ENCODE measurements around the gene SEMA6C.
"Not testable (repeated sequence)": the region's sequence is repeated elsewhere in the genome, so short reads cannot be mapped to it uniquely, and the experiment has no call there.

Gene SEMA6C, protein sequence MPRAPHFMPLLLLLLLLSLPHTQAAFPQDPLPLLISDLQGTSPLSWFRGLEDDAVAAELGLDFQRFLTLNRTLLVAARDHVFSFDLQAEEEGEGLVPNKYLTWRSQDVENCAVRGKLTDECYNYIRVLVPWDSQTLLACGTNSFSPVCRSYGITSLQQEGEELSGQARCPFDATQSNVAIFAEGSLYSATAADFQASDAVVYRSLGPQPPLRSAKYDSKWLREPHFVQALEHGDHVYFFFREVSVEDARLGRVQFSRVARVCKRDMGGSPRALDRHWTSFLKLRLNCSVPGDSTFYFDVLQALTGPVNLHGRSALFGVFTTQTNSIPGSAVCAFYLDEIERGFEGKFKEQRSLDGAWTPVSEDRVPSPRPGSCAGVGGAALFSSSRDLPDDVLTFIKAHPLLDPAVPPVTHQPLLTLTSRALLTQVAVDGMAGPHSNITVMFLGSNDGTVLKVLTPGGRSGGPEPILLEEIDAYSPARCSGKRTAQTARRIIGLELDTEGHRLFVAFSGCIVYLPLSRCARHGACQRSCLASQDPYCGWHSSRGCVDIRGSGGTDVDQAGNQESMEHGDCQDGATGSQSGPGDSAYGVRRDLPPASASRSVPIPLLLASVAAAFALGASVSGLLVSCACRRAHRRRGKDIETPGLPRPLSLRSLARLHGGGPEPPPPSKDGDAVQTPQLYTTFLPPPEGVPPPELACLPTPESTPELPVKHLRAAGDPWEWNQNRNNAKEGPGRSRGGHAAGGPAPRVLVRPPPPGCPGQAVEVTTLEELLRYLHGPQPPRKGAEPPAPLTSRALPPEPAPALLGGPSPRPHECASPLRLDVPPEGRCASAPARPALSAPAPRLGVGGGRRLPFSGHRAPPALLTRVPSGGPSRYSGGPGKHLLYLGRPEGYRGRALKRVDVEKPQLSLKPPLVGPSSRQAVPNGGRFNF

DNA sequence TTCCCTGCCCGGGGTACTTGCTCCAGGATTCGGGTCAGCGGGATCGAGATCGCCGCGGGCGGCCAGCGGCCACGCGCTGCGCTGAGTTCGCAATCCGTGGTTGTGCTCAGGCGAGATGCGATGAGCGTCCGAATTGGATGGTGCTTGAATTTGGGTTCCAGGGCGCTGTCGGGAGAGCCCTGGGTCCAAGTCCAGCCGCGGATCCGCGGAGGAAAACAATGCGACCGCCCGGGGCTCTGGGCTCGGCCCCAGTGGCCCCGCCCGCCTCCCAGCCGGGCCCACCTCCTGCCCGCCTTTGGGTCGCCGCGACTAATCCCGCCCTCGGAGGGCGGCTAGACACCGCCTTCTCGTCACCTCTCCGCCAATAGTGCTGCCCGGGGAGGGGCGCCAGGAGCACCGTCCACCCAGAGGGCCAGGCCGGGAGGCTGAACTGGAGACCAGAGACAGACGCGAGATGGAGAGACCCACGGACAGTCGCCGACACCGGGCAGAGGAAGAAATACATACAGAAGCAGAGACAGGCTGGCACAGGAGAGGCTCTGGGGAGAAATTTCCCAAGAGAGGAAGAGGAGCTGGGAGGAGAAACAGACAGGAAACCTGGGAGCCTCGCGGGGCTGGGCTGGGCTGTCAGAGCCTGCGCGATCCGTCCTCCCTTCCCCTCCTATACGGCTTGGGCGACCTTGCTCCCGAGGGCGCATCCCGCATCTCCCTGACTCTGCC is at the start of gene SEMA6C:
Gene SEMA6C, minus strand, starts transcription at position 220 of the 720 bp plus-strand sequence. CDS start 4,010 bp downstream, outside the sequence.
- no peak for FAIRE-seq
- peak; percentile 74 for TF ChIP-seq POLR2A (IDR thresholded peaks at IDR 0.05; ENCODE audit: low read depth, low read length)
- peak; percentile 100 for DNase-seq (ENCODE audit: insufficient read length, low spot score)

DNA sequence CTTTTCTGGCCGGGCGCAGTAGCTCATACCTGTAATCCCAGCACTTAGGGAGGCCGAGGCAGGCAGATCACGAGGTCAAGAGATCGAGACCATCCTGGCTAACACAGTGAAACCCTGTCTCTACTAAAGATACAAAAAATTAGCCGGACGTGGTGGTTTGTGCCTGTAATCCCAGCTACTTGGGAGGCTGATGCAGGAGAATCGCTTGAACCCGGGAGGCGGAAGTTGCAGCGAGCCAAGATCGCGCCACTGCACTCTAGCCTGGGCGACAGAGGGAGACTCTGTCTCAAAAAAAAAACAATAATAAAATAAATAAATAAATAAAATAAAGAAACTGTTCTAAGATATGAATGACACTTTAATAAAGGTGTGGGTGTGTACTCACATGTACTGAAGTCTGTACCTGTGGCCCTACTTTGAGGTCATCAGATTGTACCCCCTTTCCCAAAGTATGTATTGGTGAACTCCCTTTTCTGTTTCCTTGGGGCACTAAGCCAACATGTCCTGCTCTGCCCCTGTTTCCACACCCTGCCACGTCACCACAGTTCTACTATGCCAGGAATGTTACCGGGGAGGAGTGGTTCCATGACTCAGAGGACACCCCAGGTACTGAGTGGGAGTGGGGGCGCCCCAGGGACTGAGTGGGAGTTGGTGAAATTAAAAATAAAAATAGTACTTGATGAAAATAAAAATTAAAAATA is 48.6 kb upstream of the SEMA6C start:
- peak; percentile 86 for DNase-seq (ENCODE audit: insufficient read length, low spot score)
- peak; percentile 46; the same call in 1 of the 2 replicates for TF ChIP-seq POLR2A (IDR thresholded peaks at IDR 0.05; ENCODE audit: low read depth, low read length)
- not testable (repeated sequence) for FAIRE-seq

DNA sequence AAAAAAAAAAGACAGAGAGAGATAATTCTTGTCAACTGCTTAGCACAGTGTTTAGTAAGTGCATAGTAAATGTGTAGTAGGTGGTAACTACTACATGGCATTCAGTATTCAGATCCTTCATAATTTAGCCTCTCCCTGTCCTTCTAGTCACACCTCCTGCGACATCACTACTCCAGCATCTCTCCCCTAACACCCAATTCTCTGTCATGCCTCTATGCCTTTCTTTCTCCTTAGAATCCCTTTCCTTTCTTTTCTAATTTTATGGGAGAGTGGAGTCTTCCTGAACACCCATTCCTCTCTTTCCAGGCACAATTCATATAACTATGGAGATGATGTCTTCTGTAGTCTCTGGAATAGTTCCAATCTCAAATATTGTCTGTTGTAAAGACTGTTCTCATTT is 47.4 kb upstream of the SEMA6C start:
- no peak for FAIRE-seq
- TF ChIP-seq POLR2A (IDR thresholded peaks at IDR 0.05; ENCODE audit: low read depth, low read length): no peak

DNA sequence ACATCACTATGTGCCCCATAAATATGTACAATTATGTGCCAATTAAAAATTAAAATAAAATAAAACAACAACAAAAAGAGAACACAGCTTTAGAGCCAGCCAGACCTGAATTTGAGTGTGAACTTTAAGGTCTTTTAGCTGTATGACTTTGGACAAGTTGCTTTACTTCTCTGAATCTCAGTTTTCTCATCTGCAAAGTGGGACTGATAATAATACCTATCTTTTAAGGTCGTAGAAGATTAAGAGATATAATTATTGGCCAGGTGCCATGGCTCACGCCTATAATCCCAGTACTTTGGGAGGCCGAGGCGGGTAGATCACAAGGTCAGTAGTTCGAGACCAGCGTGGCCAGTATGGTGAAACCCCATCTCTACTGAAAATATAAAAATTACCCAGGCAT is 46.9 kb upstream of the SEMA6C start:
- DNase-seq (ENCODE audit: insufficient read length, low spot score) (no peak), FAIRE-seq (no peak)
- no peak for TF ChIP-seq POLR2A (IDR thresholded peaks at IDR 0.05; ENCODE audit: low read depth, low read length)

More for the DNA sequence above, 47.4 kb upstream of the SEMA6C start:
- no peak for DNase-seq (ENCODE audit: insufficient read length, low spot score)

DNA sequence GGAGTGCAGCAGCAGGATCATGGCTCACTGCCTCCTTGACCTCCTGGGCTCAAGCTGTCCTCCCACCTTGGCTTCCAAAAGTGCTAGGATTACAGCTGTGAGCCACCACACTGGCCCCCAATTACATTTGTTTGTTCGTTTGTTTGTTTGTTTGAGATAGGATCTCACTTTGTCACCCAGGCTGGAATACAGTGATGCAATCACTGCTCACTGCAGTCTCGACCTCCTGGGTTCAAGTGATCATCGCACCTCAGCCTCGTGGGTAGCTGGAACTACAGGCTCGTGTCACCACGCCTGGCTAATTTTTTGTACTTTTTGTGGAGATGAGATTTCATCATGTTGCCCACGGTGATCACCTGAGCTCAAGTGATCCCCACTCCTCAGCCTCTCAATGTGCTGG is 45.6 kb upstream of the SEMA6C start:
- no peak for TF ChIP-seq POLR2A (IDR thresholded peaks at IDR 0.05; ENCODE audit: low read depth, low read length)
- DNase-seq (ENCODE audit: insufficient read length, low spot score) (no peak), FAIRE-seq (no peak)

DNA sequence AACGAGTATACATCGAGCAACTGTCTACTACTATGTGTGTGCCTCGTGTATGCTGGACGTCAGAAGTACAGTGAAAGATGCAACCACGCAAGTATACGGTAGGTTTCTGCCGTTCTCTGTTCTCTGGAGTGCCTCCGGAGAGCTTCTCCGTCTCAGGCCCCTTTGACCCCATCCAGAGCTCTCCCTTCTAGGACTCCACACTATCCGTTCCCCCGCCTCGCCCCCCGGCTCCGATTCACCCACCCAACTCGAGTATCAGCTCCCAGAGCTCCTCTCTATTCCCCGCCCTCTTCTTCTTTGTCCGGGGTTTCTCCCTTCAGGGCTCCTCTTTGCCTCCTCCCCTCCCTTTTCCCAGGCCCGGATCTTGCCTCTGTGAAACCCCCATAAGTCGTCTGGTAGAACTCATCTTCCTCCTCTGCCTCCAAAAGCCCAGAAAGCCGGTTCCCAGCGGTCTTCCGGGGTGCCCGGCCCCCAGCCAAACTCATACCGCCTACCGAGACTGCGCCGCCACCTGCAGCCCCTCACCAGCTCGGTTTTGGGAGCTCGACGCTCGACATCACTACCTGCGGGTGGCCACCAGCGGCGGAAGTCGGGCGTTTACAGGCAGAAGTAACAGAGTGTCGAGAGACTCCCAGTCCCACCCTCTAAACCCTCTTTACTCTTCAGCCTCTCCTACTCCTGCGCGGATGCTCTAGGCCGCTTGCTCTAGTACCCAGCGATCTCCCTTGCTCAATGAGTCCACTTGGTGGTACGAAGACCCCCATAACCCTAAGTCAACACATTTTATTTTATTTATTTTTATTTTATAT is 43.4 kb upstream of the SEMA6C start, which contains the start of gene VPS72:
Gene VPS72, minus strand, starts transcription at position 561 of the 809 bp plus-strand sequence. Its CDS starts 76 bp downstream, at position 485.
- FAIRE-seq: no peak

DNA sequence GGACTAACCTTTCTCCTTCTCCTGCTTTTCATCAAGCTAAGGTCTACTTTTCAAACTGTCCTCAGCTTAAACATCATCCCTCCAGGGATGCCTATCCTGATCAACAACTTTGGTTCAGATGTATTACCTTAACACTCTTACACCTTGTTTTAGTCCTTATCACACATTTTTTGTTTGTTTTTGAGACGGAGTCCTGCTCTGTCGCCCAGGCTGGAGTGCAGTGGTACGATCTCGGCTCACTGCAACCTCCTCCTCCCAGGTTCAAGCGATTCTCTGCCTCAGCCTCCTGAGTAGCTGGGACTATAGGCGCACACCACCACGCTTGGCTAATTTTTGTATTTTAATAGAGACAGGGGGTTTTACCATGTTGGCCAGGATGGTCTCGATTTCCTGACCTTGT is 42.2 kb upstream of the SEMA6C start:
- not testable (repeated sequence) for FAIRE-seq

More for the DNA sequence above, 43.4 kb upstream of the SEMA6C start, which contains the start of gene VPS72:
- peak; percentile 89 for DNase-seq (ENCODE audit: insufficient read length, low spot score)
- no peak; the same call in none of the 2 replicates for TF ChIP-seq POLR2A (IDR thresholded peaks at IDR 0.05; ENCODE audit: low read depth, low read length)

DNA sequence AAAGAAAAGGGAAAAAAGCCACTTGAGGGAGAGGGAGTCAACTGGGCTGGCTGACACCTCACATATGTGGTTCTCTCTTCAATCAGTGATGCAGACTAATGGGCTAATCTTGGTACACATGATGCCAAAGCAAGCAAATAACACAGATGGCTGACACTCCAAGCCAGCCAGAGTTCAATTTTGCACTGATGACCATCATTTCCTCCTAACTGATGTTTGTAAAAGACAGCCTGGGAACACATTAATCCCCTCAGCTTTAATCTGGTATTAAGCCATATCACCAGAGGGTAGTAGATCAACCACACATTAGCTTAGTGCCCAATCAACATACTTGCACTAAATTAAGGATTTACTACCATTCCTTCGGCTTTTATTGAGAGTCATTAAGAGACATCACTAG is 40.8 kb upstream of the SEMA6C start:
- no peak for DNase-seq (ENCODE audit: insufficient read length, low spot score)
- no peak for FAIRE-seq
- TF ChIP-seq POLR2A (IDR thresholded peaks at IDR 0.05; ENCODE audit: low read depth, low read length): no peak

More for the DNA sequence above, 42.2 kb upstream of the SEMA6C start:
- DNase-seq (ENCODE audit: insufficient read length, low spot score): not testable (repeated sequence)

DNA sequence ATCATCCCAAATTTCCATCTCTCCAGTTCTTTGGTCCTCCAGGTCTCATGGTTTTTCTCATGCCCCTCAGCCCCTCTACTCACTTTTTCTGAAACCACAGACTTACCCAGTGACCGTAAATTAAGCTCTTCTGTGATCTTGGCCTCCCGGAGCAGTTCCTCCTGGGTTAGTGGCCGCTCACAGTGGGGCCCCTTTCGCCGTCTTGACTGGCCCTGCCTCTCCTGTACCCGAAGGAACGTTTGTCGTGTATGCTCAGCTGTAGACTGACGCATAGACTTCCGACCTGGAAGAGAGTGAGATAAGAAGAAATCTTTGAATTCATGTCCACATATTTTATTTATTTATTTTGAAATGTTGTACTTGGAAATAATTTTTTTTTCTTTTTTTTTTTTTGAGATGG is 37.8 kb upstream of the SEMA6C start:
- FAIRE-seq (no peak), DNase-seq (ENCODE audit: insufficient read length, low spot score) (no peak)
- no peak for TF ChIP-seq POLR2A (IDR thresholded peaks at IDR 0.05; ENCODE audit: low read depth, low read length)

DNA sequence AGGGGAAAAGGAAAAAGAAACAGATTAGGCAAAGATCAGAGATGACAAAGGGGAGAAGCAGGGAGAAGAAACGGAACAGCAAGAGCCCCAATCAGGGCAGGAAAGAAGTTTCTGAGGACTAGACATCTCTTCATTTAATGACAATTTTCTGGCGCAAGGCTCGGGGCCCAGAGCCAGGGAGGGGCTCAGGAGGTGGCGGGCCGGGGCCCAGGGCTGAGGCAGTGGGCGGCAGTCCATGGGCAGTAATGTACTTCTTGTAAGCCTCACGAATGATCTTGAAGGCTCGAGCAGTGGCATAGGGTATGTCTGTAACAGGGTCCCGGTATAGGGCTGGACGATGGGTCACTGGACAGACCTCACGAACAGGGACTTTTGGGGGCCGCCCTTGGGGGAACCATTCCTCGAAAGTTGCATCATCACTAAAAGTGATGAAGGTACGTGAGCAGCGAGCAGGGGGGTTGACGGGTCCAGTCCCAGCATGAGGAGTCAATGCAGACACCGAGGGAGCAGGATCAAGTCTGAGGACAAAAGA is 30.1 kb upstream of the SEMA6C start:
- FAIRE-seq (no peak), DNase-seq (ENCODE audit: insufficient read length, low spot score) (no peak)
- no peak for TF ChIP-seq POLR2A (IDR thresholded peaks at IDR 0.05; ENCODE audit: low read depth, low read length)

DNA sequence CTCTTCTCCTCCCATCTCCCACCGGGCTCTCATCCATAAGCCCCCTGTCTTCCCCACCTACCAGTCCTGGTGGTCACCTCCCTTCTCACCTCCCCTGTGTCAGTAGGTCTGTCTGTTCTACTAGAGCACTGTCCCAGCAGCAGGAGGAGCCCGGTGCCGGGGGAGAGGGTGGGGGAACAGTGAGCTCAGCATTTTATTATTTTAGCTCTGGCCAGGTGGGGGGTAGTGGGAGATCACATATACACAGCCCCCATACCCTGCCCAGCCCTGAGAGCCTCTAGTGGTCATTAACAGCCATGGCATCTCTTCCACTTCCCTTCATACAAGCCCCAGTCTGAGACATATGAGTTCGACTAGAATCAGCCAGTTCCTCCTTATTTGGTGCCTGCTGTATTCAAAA is 29.4 kb upstream of the SEMA6C start, which contains the start of gene TMOD4:
Gene TMOD4, minus strand, starts transcription at position 119 of the 400 bp plus-strand sequence. CDS start 1,106 bp downstream, outside the sequence.
- no peak for DNase-seq (ENCODE audit: insufficient read length, low spot score)
- no peak for FAIRE-seq
- no peak for TF ChIP-seq POLR2A (IDR thresholded peaks at IDR 0.05; ENCODE audit: low read depth, low read length)
